Mesenchymal stem cell (in vitro differentiated cells and primary cell): ENCODE measurements around the gene KIF17.

Source experiments
- DNase-seq: peaks from one replicate; pipeline ENCODE4 v3.0.0-alpha.2; 2013
- H2AFZ ChIP-seq: one replicate; pipeline ENCODE4 v1.6.1; 2013; ENCODE audit warnings: low read depth, mild to moderate bottlenecking, control low read depth, inconsistent platforms, low read length, moderate library complexity
- H2AK5ac ChIP-seq: 2 replicates; pipeline ENCODE4 v1.6.1; 2013; ENCODE audit warnings: low read length, moderate library complexity, mild to moderate bottlenecking, inconsistent platforms; ENCODE audit not compliant: severe bottlenecking
- H2BK120ac ChIP-seq: one replicate; pipeline ENCODE4 v1.6.1; 2013; ENCODE audit warnings: low read depth, mild to moderate bottlenecking, inconsistent platforms, low read length, moderate library complexity
- H2BK12ac ChIP-seq, 2 experiments: one replicate each; pipeline ENCODE4 v1.6.1; 2013; ENCODE audit warnings: inconsistent platforms in 2 of 2, low read length in 2 of 2, mild to moderate bottlenecking in 2 of 2, moderate library complexity in 2 of 2, control low read depth in 1 of 2
- H2BK15ac ChIP-seq: one replicate; pipeline ENCODE4 v1.6.1; 2013; ENCODE audit warnings: mild to moderate bottlenecking, low read depth, inconsistent platforms; ENCODE audit not compliant: poor library complexity, severe bottlenecking
- H2BK5ac ChIP-seq: 2 replicates; pipeline ENCODE4 v1.6.1; 2013; ENCODE audit warnings: low read depth, mild to moderate bottlenecking, low read length, control low read depth, inconsistent platforms; ENCODE audit not compliant: poor library complexity, severe bottlenecking
- H3K14ac ChIP-seq, 2 experiments: one replicate each; pipeline ENCODE4 v1.6.1; 2013; ENCODE audit warnings: inconsistent platforms in 2 of 2, low read length in 2 of 2, control low read depth in 1 of 2, mild to moderate bottlenecking in 1 of 2, moderate library complexity in 1 of 2
- H3K18ac ChIP-seq, 2 experiments: one replicate each; pipeline ENCODE4 v1.6.1; 2013; ENCODE audit warnings: inconsistent platforms in 2 of 2, low read length in 2 of 2, control low read depth in 1 of 2, low read depth in 1 of 2, mild to moderate bottlenecking in 1 of 2
- H3K23ac ChIP-seq, 2 experiments: one replicate each; pipeline ENCODE4 v1.6.1; 2013; ENCODE audit warnings: inconsistent platforms in 2 of 2, low read length in 2 of 2, mild to moderate bottlenecking in 2 of 2, moderate library complexity in 2 of 2, control low read depth in 1 of 2
- H3K27ac ChIP-seq: 2 replicates; pipeline ENCODE4 v1.5.1; 2013; ENCODE audit warnings: mild to moderate bottlenecking, moderate library complexity, low read length, control low read depth, inconsistent platforms; ENCODE audit not compliant: poor library complexity, severe bottlenecking
- H3K27me3 ChIP-seq, 2 experiments: 2 replicates each; pipeline versions ENCODE4 v1.6.1 to v1.7.0; 2013; ENCODE audit warnings: low read length in 2 of 2, mild to moderate bottlenecking in 2 of 2, moderate library complexity in 2 of 2, control low read depth in 1 of 2, inconsistent platforms in 1 of 2; ENCODE audit not compliant: control insufficient read depth in 1 of 2, insufficient read depth in 1 of 2
- H3K36me3 ChIP-seq, 2 experiments: 2 replicates each; pipeline versions ENCODE4 v1.6.1 to v1.7.0; 2013; ENCODE audit warnings: low read length in 2 of 2, control low read depth in 1 of 2, inconsistent platforms in 1 of 2, low read depth in 1 of 2, mild to moderate bottlenecking in 1 of 2; ENCODE audit not compliant: insufficient read depth in 2 of 2, control insufficient read depth in 1 of 2
- H3K4ac ChIP-seq, 2 experiments: one replicate each; pipeline ENCODE4 v1.6.1; 2013; ENCODE audit warnings: inconsistent platforms in 2 of 2, low read length in 2 of 2, mild to moderate bottlenecking in 2 of 2, moderate library complexity in 2 of 2, control low read depth in 1 of 2, low read depth in 1 of 2
- H3K4me1 ChIP-seq: 2 replicates; pipeline ENCODE4 v1.6.1; 2013; ENCODE audit warnings: low read depth, low read length, control low read depth; ENCODE audit not compliant: control insufficient read depth, insufficient read depth
- H3K4me2 ChIP-seq: 2 replicates; pipeline ENCODE4 v1.6.1; 2013; ENCODE audit warnings: low read length, mild to moderate bottlenecking, inconsistent platforms; ENCODE audit not compliant: poor library complexity, severe bottlenecking
- H3K4me3 ChIP-seq, 2 experiments: 2 replicates each; pipeline versions ENCODE4 v1.5.1 to v1.7.0; 2013; ENCODE audit warnings: low read length in 2 of 2, mild to moderate bottlenecking in 2 of 2, control low read depth in 1 of 2, low read depth in 1 of 2; ENCODE audit not compliant: insufficient read depth in 1 of 2
- H3K79me1 ChIP-seq: replicated peaks from 2 replicates; pipeline ENCODE4 v1.6.1; 2013; ENCODE audit warnings: mild to moderate bottlenecking, control low read depth, low read length, inconsistent platforms; ENCODE audit not compliant: poor library complexity, severe bottlenecking
- H3K9ac ChIP-seq: 2 replicates; pipeline ENCODE4 v1.7.0; 2013; ENCODE audit warnings: mild to moderate bottlenecking, low read length, moderate library complexity
- H3K9me3 ChIP-seq: 2 replicates; pipeline ENCODE4 v1.7.0; 2013; ENCODE audit warnings: mild to moderate bottlenecking, low read length; ENCODE audit not compliant: control insufficient read depth
- H4K8ac ChIP-seq: one replicate; pipeline ENCODE4 v1.6.1; 2013; ENCODE audit warnings: inconsistent platforms, mild to moderate bottlenecking, low read length, moderate library complexity
- H4K91ac ChIP-seq: one replicate; pipeline ENCODE4 v1.6.1; 2013; ENCODE audit warnings: mild to moderate bottlenecking, low read length, inconsistent platforms
- WGBS: methylation state at CpG from one replicate; pipeline ENCODE4 v1.1.7; 2013; ENCODE audit warnings: mixed read lengths; 5-methylcytosine and 5-hydroxymethylcytosine counted together

Gene KIF17

GRCh38 chr1:20633190-20634064, 84.4 kb downstream of the KIF17 start, which contains the start of gene PINK1:
PINK1 (plus strand) TSS chr1:20633458; CDS start chr1:20633549, 91 bp downstream.
- H2BK15ac ChIP-seq: no peak within 1 kb of the TSS
- H3K23ac ChIP-seq: peak within 1 kb of the TSS in 1 of 2 experiments; percentile 57
- H3K9ac ChIP-seq: peak within 1 kb of the TSS; percentile 80
- H3K36me3 ChIP-seq: peaks cover 17 to 20% of the 10 kb centered on the region in 2 experiments
- H2AFZ ChIP-seq: peak within 1 kb of the TSS; percentile 100
- H2BK12ac ChIP-seq: peak within 1 kb of the TSS; percentile 15 to 52
- H2BK5ac ChIP-seq: peak within 1 kb of the TSS; percentile 71
- H3K14ac ChIP-seq: peak within 1 kb of the TSS in 1 of 2 experiments; percentile 68
- H4K8ac ChIP-seq: peak within 1 kb of the TSS; percentile 93
- no peaks in the 10 kb centered on the region for H3K9me3 ChIP-seq
- peak within 1 kb of the TSS; percentile 83 to 99 for H3K4me3 ChIP-seq
- DNase-seq: peak; percentile 59
- H3K4ac ChIP-seq: peak within 1 kb of the TSS; percentile 65 to 85
- H3K4me1 ChIP-seq: peaks cover 8% of the 10 kb centered on the region
- H3K27ac ChIP-seq: peak within 1 kb of the TSS; percentile 35
- H3K4me2 ChIP-seq: peak within 1 kb of the TSS; percentile 87
- H2AK5ac ChIP-seq: no peak within 1 kb of the TSS
- 3% methylated on average over 70 of the region's 93 CpGs for WGBS
- peaks cover 11% of the 10 kb centered on the region for H3K79me1 ChIP-seq
- H3K27me3 ChIP-seq: no peaks in the 10 kb centered on the region
- H4K91ac ChIP-seq: peak within 1 kb of the TSS; percentile 72
- H2BK120ac ChIP-seq: no peak within 1 kb of the TSS
- H3K18ac ChIP-seq: peak within 1 kb of the TSS; percentile 90 to 94

- no peak overlapping the region for H4K8ac ChIP-seq
- no peak overlapping the region for H3K14ac ChIP-seq
- H3K4me1 ChIP-seq: peaks cover 8% of the 10 kb centered on the region
- H3K4me2 ChIP-seq: no peak overlapping the region
- peaks cover 11% of the 10 kb centered on the region for H3K79me1 ChIP-seq
- no peak overlapping the region for H3K18ac ChIP-seq
- DNase-seq: no peak
- H3K27ac ChIP-seq: no peak overlapping the region
- H3K23ac ChIP-seq: no peak overlapping the region
- no peak overlapping the region for H4K91ac ChIP-seq
- no peaks in the 10 kb centered on the region for H3K9me3 ChIP-seq
- peaks cover 8 to 10% of the 10 kb centered on the region in 2 experiments for H3K36me3 ChIP-seq
- H3K4ac ChIP-seq: no peak overlapping the region
- no peak overlapping the region for H2BK5ac ChIP-seq
- H2BK12ac ChIP-seq: no peak overlapping the region
- 93% methylated on average over 2 of the region's 3 CpGs for WGBS
- H2AFZ ChIP-seq: no peak overlapping the region
- no peak overlapping the region for H2AK5ac ChIP-seq
- H2BK15ac ChIP-seq: no peak overlapping the region
- H2BK120ac ChIP-seq: no peak overlapping the region
- H3K4me3 ChIP-seq: no peak overlapping the region
- H3K9ac ChIP-seq: no peak overlapping the region
- no peaks in the 10 kb centered on the region for H3K27me3 ChIP-seq
These were observed 85.4 kb downstream of the KIF17 start for GRCh38 chr1:20632386-20632785.

DNA sequence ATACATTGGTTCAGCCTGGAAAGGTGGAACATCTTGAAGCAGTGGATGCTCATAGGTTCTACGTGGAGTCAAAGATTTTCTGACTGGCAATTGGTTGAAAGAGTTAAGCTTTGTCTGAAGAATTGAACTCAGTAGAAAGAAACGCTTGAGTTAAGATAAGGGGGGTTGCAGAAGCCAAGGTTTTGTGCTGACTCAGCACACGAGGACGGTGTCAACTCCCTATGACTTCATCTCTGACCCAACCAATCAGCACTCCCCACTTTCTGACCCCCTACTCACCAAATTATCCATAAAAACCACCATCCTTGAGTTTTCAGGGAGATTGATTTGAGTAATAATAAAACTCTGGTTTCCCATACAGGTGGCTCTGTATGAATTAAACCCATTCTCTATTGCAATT, 87.1 kb downstream of the KIF17 start:
- Histone ChIP-seq H4K8ac (no peak overlapping the region), H3K18ac (no peak overlapping the region), H3K4me3 (no peak overlapping the region), H3K36me3 (no peaks in the 10 kb centered on the region), H3K14ac (no peak overlapping the region), H3K27me3 (no peaks in the 10 kb centered on the region), H3K27ac (no peak overlapping the region), H3K23ac (no peak overlapping the region), H2BK5ac (no peak overlapping the region), H3K4me2 (no peak overlapping the region), H3K9ac (no peak overlapping the region), H4K91ac (no peak overlapping the region), H3K4ac (no peak overlapping the region), H3K79me1 (peaks cover 3% of the 10 kb centered on the region), H3K4me1 (peaks cover 8% of the 10 kb centered on the region), H3K9me3 (no peaks in the 10 kb centered on the region), H2BK12ac (no peak overlapping the region), H2AFZ (no peak overlapping the region), H2BK120ac (no peak overlapping the region), H2AK5ac (no peak overlapping the region), H2BK15ac (no peak overlapping the region)
- no peak for DNase-seq
- WGBS: 83% methylated on average over 3 of the region's 4 CpGs

- Histone ChIP-seq H4K8ac (no peak overlapping the region), H3K4ac (no peak overlapping the region), H3K18ac (no peak overlapping the region), H3K14ac (no peak overlapping the region), H2BK12ac (no peak overlapping the region), H3K23ac (no peak overlapping the region), H3K4me1 (no peaks in the 10 kb centered on the region), H3K36me3 (no peaks in the 10 kb centered on the region), H2BK5ac (no peak overlapping the region), H3K79me1 (no peaks in the 10 kb centered on the region), H2BK15ac (no peak overlapping the region), H3K27me3 (no peaks in the 10 kb centered on the region), H3K27ac (no peak overlapping the region), H2BK120ac (no peak overlapping the region), H2AK5ac (no peak overlapping the region), H3K4me3 (no peak overlapping the region), H3K4me2 (no peak overlapping the region), H2AFZ (no peak overlapping the region), H4K91ac (no peak overlapping the region), H3K9ac (no peak overlapping the region), H3K9me3 (no peaks in the 10 kb centered on the region)
- WGBS: no CpG with 5 or more reads among the region's 1 CpG
- no peak for DNase-seq
These were observed 91.3 kb downstream of the KIF17 start for GRCh38 chr1:20626524-20626923.
